ENCODE measurements around the gene COMMD7. TPM values are rescaled to one million over a fixed set of nuclear protein-coding genes. Genes with fewer than 3 reads are reported as not detected.

Gene COMMD7
- total RNA-seq, 1 experiment from 2014 or later = 66.1 TPM

DNA sequence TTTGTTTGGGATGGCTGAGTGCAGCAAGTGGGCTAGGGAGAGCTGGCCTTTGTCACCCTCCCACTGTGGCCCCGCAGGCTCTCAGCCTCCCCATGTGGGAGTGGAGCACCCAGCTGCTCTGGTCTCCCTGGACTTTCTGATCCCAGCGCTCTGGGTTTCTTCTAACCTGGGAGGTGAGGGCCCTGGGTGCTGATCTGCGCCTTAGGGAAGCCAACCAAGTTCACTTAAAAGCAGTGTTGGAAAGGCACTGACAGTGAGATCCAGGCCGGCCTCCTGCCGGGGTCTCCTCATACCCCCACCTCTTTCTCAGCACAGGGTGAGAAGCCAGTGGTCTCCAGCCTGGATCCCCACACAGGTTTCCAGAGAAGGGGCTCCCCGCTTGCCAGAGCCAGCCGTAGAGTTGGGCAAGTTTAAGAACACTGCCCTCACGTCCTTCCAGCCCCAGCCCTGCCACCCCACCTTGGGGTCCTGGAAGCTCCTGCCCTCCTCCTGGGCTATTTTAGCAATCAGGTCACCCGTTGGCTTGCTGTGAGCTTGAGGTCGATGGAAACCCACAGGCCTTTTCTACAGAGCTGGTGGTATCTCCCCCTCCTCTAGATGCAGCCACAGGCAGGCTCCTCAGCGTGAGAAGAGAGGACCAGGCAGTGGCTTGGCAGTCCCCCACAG lies 79.1 kb downstream of the COMMD7 start:
- H2AFZ ChIP-seq (ENCODE audit: low read length) = no peak overlapping the region
- H4K8ac ChIP-seq (replicated peaks; ENCODE audit: insufficient read length, low read depth, low read length) = no peak overlapping the region
- no CpG with 5 or more reads among the region's 11 CpGs for WGBS (ENCODE audit: extremely low coverage, insufficient read length, low lambda C conversion rate)
- H3K23ac ChIP-seq (ENCODE audit: insufficient read length, low read depth, low read length) = no peak overlapping the region
- H3K4me2 ChIP-seq (ENCODE audit: insufficient read depth, insufficient read length, low read length) = no peak overlapping the region
- no peak overlapping the region for H2BK20ac ChIP-seq (ENCODE audit: low read depth, low read length, poor library complexity, severe bottlenecking)
- H2AK5ac ChIP-seq (ENCODE audit: insufficient read length, low read length) = no peak overlapping the region
- H3K27me3 ChIP-seq (ENCODE audit: insufficient read depth, low read length) = no peaks in the 10 kb centered on the region
- no peaks in the 10 kb centered on the region for H3K23me2 ChIP-seq (ENCODE audit: insufficient read length, low read depth, low read length, poor library complexity, severe bottlenecking)
- H3K14ac ChIP-seq (ENCODE audit: insufficient read depth, low read length) = no peak overlapping the region
- H2BK120ac ChIP-seq (ENCODE audit: low read depth, low read length, poor library complexity, severe bottlenecking) = no peak overlapping the region
- H4K91ac ChIP-seq (ENCODE audit: insufficient read length, low read depth, low read length) = no peak overlapping the region
- H3K79me2 ChIP-seq (ENCODE audit: insufficient read depth, low read length) = no peaks in the 10 kb centered on the region
- no peak overlapping the region for H2BK5ac ChIP-seq (ENCODE audit: insufficient read length, low read length)
- H3K9me3 Mint-ChIP-seq = peaks cover 2 to 3% of the 10 kb centered on the region in 2 experiments; a peak in 1 of 5 replicates
- H3K79me1 ChIP-seq (ENCODE audit: insufficient read depth, low read depth, low read length, poor library complexity, severe bottlenecking) = no peaks in the 10 kb centered on the region
- no peak overlapping the region for H2BK15ac ChIP-seq (ENCODE audit: low read depth, low read length)
- no peaks in the 10 kb centered on the region; the same call in 1 of the 2 replicates for H3K27me3 Mint-ChIP-seq (ENCODE audit: low read depth)
- H3T11ph ChIP-seq (ENCODE audit: low read length) = no peak overlapping the region
- H3K4me1 Mint-ChIP-seq = peaks cover 10 to 11% of the 10 kb centered on the region in 2 experiments
- no peak overlapping the region for H2BK12ac ChIP-seq (ENCODE audit: insufficient read length, low read depth, low read length)
- no peak for DNase-seq
- no peak overlapping the region for H3K56ac ChIP-seq (ENCODE audit: insufficient read length, low read depth, low read length)
- H3K27ac Mint-ChIP-seq = peak overlapping the region in 1 of 3 experiments; percentile 18; a peak in 1 of 7 replicates
- no peaks in the 10 kb centered on the region for H3K4me1 ChIP-seq (ENCODE audit: insufficient read depth, low read length)
- no peaks in the 10 kb centered on the region for H4K20me1 ChIP-seq (ENCODE audit: control insufficient read depth, insufficient read depth, insufficient read length)
- no peaks in the 10 kb centered on the region for H3K36me3 Mint-ChIP-seq (ENCODE audit: insufficient read depth in 1 of 3, low read depth in 3 of 3)
- no peak overlapping the region for H3K9ac ChIP-seq (ENCODE audit: extremely low read depth, insufficient read length, low read length)
- H3K9me3 ChIP-seq (ENCODE audit: control insufficient read depth, low read depth, low read length) = no peaks in the 10 kb centered on the region
- TF ChIP-seq, protein P1, sequence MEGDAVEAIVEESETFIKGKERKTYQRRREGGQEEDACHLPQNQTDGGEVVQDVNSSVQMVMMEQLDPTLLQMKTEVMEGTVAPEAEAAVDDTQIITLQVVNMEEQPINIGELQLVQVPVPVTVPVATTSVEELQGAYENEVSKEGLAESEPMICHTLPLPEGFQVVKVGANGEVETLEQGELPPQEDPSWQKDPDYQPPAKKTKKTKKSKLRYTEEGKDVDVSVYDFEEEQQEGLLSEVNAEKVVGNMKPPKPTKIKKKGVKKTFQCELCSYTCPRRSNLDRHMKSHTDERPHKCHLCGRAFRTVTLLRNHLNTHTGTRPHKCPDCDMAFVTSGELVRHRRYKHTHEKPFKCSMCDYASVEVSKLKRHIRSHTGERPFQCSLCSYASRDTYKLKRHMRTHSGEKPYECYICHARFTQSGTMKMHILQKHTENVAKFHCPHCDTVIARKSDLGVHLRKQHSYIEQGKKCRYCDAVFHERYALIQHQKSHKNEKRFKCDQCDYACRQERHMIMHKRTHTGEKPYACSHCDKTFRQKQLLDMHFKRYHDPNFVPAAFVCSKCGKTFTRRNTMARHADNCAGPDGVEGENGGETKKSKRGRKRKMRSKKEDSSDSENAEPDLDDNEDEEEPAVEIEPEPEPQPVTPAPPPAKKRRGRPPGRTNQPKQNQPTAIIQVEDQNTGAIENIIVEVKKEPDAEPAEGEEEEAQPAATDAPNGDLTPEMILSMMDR (conservative IDR thresholded peaks at IDR 0.05) = no peak
- H3K4ac ChIP-seq (ENCODE audit: low read depth, low read length) = no peak overlapping the region
- no peak overlapping the region for H3K4me3 Mint-ChIP-seq
- no peak overlapping the region for H4K5ac ChIP-seq (ENCODE audit: insufficient read length, low read depth, low read length)
- no peak overlapping the region for H3K27ac ChIP-seq (ENCODE audit: insufficient read length, low read depth, low read length)
- H3K18ac ChIP-seq (ENCODE audit: insufficient read length, low read depth, low read length) = no peak overlapping the region
